GM23338 (cell line): Measurements from ENCODE around the gene CACNA2D1. TPM values are rescaled to one million over a fixed set of nuclear protein-coding genes. Genes with fewer than 3 reads are reported as not detected.

Experiments used
- ATAC-seq: fragments of 200-7000 bp; cut with Tn5 transposase; 3 replicates; pipeline ENCODE4 v1.9.1; 2020
- DNase-seq: peaks from one replicate; pipeline ENCODE4 v3.0.0-alpha.2; 2015; ENCODE audit warnings: low spot score
- H2AFZ ChIP-seq: fragments of 200-600 bp; sonication (generic); 2 replicates; pipeline ENCODE4 v1.8.0; 2016; ENCODE audit warnings: antibody characterized with exemption, mild to moderate bottlenecking, moderate library complexity
- H3F3A ChIP-seq: fragments of 200-600 bp; sonication (generic); replicated peaks from 2 replicates; pipeline ENCODE4 v1.8.0; 2017; ENCODE audit warnings: antibody characterized with exemption, mixed run types, low read depth
- H3K27ac ChIP-seq: fragments of 200-600 bp; sonication (generic); 2 replicates; pipeline ENCODE4 v1.6.1; 2016; ENCODE audit warnings: low read depth
- H3K27me3 ChIP-seq: fragments of 200-600 bp; sonication (generic); 2 replicates; pipeline ENCODE4 v1.8.0; 2016; ENCODE audit warnings: mild to moderate bottlenecking, mixed run types, moderate library complexity; ENCODE audit not compliant: insufficient read depth
- H3K36me3 ChIP-seq: fragments of 200-600 bp; sonication (generic); 2 replicates; pipeline ENCODE4 v1.8.0; 2016; ENCODE audit warnings: mild to moderate bottlenecking; ENCODE audit not compliant: insufficient read depth
- H3K4me1 ChIP-seq: fragments of 200-600 bp; sonication (generic); 2 replicates; pipeline ENCODE4 v1.8.0; 2016; ENCODE audit warnings: mild to moderate bottlenecking, moderate library complexity; ENCODE audit not compliant: insufficient read depth
- H3K4me2 ChIP-seq: fragments of 200-600 bp; sonication (generic); 2 replicates; pipeline ENCODE4 v1.7.1; 2017; ENCODE audit warnings: mixed run types
- H3K4me3 ChIP-seq: fragments of 200-600 bp; sonication (generic); 2 replicates; pipeline ENCODE4 v1.6.1; 2016; ENCODE audit warnings: mixed run types
- H3K79me2 ChIP-seq: fragments of 200-600 bp; sonication (generic); replicated peaks from 2 replicates; pipeline ENCODE4 v1.8.0; 2017; ENCODE audit warnings: mild to moderate bottlenecking; ENCODE audit not compliant: insufficient read depth
- H3K9me2 ChIP-seq: fragments of 200-600 bp; sonication (generic); 2 replicates; pipeline ENCODE4 v1.8.0; 2017; ENCODE audit not compliant: insufficient read depth
- H4K20me1 ChIP-seq: fragments of 200-600 bp; sonication (generic); replicated peaks from 2 replicates; pipeline ENCODE4 v1.8.0; 2017; ENCODE audit warnings: mild to moderate bottlenecking; ENCODE audit not compliant: insufficient read depth
- H3K27ac Mint-ChIP-seq: 2 replicates; pipeline ENCODE4 v1.8.0; 2020; ENCODE audit warnings: inconsistent platforms, mild to moderate bottlenecking, moderate library complexity, mixed read lengths
- H3K27me3 Mint-ChIP-seq: 3 replicates; pipeline ENCODE4 v1.8.0; 2022; ENCODE audit warnings: low read depth, mild to moderate bottlenecking, moderate library complexity, mixed read lengths, inconsistent platforms; ENCODE audit not compliant: insufficient read depth, poor library complexity
- H3K36me3 Mint-ChIP-seq: 3 replicates; pipeline ENCODE4 v1.8.0; 2021; ENCODE audit warnings: low read depth, mild to moderate bottlenecking, inconsistent platforms, moderate library complexity, mixed read lengths
- H3K4me1 Mint-ChIP-seq: 3 replicates; pipeline ENCODE4 v1.8.0; 2020; ENCODE audit warnings: mild to moderate bottlenecking, inconsistent platforms, mixed read lengths
- H3K4me3 Mint-ChIP-seq: 3 replicates; pipeline ENCODE4 v1.8.0; 2021; ENCODE audit warnings: moderate library complexity, mild to moderate bottlenecking, inconsistent platforms, mixed read lengths
- H3K9me3 Mint-ChIP-seq: 3 replicates; pipeline ENCODE4 v1.8.0; 2020; ENCODE audit warnings: moderate library complexity, mild to moderate bottlenecking, inconsistent platforms, mixed read lengths
- CREB1 ChIP-seq: fragments of 250-450 bp; sonication (Bioruptor Pico); IDR thresholded peaks from 2 replicates; pipeline ENCODE4 v1.5.0; 2020; ENCODE audit warnings: low read depth, mild to moderate bottlenecking, moderate library complexity
- EZH2 ChIP-seq: fragments of 200-600 bp; sonication (generic); IDR thresholded peaks from one replicate; pipeline ENCODE4 v1.8.0; 2017; ENCODE audit warnings: antibody characterized with exemption, mild to moderate bottlenecking, low read depth; ENCODE audit not compliant: unreplicated experiment
- EZH2phosphoT487 ChIP-seq: fragments of 200-600 bp; sonication (generic); IDR thresholded peaks from one replicate; pipeline ENCODE4 v1.8.1; 2018; ENCODE audit warnings: antibody characterized with exemption; ENCODE audit not compliant: unreplicated experiment
- NANOG ChIP-seq: IDR thresholded peaks from 2 replicates; pipeline ENCODE4 v1.6.1; 2016; ENCODE audit warnings: antibody characterized with exemption, borderline replicate concordance
- STAT1 ChIP-seq: IDR thresholded peaks from one replicate; pipeline ENCODE4 v1.6.1; 2016; ENCODE audit warnings: antibody characterized with exemption; ENCODE audit not compliant: unreplicated experiment
- polyA plus RNA-seq: library from polyadenylated mRNA; unstranded; fragments of >200 nt; fragmentation: Nextera tagmentation; extraction: Ambion mirVana; gene quantifications from 2 replicates; pipeline ENCODE4 v1.2.1, GENCODE V29; 2016
- total RNA-seq: library from RNA; depleted of rRNA; stranded (reverse); fragments of >200 nt; shearing (Covaris generic); gene quantifications from 2 replicates; pipeline ENCODE4 v1.2.3, GENCODE V29; 2014
- TF ChIP-seq, protein P1 (sequence below): fragments of 250-450 bp; sonication (Bioruptor Pico); IDR thresholded peaks from 2 replicates; pipeline ENCODE4 v1.5.0; 2020; ENCODE audit warnings: mild to moderate bottlenecking, moderate library complexity
- TF ChIP-seq, protein P2 (sequence below): IDR thresholded peaks from 2 replicates; pipeline ENCODE4 v1.6.1; 2016; ENCODE audit warnings: antibody characterized with exemption

Gene CACNA2D1
- total and polyA plus RNA-seq, 2 experiments from 2014 or later: 7.0 to 20.4 TPM

DNA sequence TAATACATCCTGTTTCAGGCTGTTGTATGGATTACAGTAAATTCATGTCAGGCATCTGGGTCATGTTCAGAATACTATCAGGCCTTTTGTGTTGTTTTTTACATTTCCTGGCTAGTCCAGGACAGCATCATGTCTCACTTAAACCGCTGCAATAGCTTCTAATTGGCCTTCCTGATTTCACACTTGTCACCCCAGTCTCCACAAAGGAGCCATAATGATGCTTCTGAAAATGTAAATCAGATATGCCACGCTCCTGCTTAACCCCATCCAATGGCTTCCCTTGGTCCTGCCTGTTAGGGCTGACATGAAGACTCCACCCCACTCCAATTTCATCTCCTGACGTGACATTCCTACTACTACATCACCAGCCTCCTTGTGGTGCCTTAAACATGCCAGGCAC, 220.0 kb downstream of the CACNA2D1 start (continued):
- TF ChIP-seq, protein P1, sequence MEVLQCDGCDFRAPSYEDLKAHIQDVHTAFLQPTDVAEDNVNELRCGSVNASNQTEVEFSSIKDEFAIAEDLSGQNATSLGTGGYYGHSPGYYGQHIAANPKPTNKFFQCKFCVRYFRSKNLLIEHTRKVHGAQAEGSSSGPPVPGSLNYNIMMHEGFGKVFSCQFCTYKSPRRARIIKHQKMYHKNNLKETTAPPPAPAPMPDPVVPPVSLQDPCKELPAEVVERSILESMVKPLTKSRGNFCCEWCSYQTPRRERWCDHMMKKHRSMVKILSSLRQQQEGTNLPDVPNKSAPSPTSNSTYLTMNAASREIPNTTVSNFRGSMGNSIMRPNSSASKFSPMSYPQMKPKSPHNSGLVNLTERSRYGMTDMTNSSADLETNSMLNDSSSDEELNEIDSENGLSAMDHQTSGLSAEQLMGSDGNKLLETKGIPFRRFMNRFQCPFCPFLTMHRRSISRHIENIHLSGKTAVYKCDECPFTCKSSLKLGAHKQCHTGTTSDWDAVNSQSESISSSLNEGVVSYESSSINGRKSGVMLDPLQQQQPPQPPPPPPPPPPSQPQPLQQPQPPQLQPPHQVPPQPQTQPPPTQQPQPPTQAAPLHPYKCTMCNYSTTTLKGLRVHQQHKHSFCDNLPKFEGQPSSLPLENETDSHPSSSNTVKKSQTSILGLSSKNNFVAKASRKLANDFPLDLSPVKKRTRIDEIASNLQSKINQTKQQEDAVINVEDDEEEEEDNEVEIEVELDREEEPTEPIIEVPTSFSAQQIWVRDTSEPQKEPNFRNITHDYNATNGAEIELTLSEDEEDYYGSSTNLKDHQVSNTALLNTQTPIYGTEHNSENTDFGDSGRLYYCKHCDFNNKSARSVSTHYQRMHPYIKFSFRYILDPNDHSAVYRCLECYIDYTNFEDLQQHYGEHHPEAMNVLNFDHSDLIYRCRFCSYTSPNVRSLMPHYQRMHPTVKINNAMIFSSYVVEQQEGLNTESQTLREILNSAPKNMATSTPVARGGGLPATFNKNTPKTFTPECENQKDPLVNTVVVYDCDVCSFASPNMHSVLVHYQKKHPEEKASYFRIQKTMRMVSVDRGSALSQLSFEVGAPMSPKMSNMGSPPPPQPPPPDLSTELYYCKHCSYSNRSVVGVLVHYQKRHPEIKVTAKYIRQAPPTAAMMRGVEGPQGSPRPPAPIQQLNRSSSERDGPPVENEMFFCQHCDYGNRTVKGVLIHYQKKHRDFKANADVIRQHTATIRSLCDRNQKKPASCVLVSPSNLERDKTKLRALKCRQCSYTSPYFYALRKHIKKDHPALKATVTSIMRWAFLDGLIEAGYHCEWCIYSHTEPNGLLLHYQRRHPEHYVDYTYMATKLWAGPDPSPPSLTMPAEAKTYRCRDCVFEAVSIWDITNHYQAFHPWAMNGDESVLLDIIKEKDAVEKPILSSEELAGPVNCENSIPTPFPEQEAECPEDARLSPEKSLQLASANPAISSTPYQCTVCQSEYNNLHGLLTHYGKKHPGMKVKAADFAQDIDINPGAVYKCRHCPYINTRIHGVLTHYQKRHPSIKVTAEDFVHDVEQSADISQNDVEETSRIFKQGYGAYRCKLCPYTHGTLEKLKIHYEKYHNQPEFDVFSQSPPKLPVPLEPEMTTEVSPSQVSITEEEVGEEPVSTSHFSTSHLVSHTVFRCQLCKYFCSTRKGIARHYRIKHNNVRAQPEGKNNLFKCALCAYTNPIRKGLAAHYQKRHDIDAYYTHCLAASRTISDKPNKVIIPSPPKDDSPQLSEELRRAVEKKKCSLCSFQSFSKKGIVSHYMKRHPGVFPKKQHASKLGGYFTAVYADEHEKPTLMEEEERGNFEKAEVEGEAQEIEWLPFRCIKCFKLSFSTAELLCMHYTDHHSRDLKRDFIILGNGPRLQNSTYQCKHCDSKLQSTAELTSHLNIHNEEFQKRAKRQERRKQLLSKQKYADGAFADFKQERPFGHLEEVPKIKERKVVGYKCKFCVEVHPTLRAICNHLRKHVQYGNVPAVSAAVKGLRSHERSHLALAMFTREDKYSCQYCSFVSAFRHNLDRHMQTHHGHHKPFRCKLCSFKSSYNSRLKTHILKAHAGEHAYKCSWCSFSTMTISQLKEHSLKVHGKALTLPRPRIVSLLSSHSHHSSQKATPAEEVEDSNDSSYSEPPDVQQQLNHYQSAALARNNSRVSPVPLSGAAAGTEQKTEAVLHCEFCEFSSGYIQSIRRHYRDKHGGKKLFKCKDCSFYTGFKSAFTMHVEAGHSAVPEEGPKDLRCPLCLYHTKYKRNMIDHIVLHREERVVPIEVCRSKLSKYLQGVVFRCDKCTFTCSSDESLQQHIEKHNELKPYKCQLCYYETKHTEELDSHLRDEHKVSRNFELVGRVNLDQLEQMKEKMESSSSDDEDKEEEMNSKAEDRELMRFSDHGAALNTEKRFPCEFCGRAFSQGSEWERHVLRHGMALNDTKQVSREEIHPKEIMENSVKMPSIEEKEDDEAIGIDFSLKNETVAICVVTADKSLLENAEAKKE (CRISPR knock-in tag): no peak
- no peak for TF ChIP-seq NANOG
- TF ChIP-seq EZH2phosphoT487: no peak
- TF ChIP-seq, protein P2, sequence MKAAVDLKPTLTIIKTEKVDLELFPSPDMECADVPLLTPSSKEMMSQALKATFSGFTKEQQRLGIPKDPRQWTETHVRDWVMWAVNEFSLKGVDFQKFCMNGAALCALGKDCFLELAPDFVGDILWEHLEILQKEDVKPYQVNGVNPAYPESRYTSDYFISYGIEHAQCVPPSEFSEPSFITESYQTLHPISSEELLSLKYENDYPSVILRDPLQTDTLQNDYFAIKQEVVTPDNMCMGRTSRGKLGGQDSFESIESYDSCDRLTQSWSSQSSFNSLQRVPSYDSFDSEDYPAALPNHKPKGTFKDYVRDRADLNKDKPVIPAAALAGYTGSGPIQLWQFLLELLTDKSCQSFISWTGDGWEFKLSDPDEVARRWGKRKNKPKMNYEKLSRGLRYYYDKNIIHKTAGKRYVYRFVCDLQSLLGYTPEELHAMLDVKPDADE: no peak

DNA sequence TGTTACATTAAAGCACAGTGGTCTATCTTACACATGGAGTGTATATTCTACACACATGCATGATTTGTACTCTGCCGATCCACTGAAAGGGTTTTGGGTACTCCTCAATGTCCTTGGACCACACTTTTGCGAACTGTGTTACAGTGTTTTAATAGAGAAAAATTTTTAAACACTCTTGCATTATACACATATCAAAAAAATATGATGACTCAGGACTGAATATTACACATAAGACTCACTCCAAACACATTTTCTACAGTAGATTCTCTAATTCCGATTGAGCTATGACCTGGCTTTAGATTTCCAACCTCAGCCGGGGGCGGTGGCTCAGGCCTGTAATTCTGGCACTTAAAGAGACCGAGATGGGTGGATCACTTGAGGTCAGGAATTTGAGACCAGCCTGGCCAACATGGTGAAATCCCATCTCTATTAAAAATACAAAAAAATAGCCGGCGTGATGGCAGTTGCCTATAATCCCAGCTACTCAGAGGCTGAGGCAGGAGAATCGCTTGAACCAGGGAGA, 222.4 kb downstream of the CACNA2D1 start:
- H3K4me2 ChIP-seq: no peak overlapping the region
- H3K4me3 ChIP-seq: no peak overlapping the region
- no peak overlapping the region for H2AFZ ChIP-seq
- Mint-ChIP-seq H3K36me3 (no peaks in the 10 kb centered on the region), H3K4me3 (no peak overlapping the region), H3K4me1 (peaks cover 3% of the 10 kb centered on the region; the same call in 1 of the 3 replicates), H3K27me3 (peaks cover 2% of the 10 kb centered on the region), H3K9me3 (no peaks in the 10 kb centered on the region), H3K27ac (no peak overlapping the region)
- no peaks in the 10 kb centered on the region for H3K4me1 ChIP-seq
- DNase-seq: no peak
- no peak for ATAC-seq
- no peaks in the 10 kb centered on the region for H3K27me3 ChIP-seq
- no peaks in the 10 kb centered on the region for H3F3A ChIP-seq
- H3K27ac ChIP-seq: no peak overlapping the region
- no peaks in the 10 kb centered on the region for H3K36me3 ChIP-seq
- no peaks in the 10 kb centered on the region for H3K79me2 ChIP-seq
- no peaks in the 10 kb centered on the region for H4K20me1 ChIP-seq
- no peaks in the 10 kb centered on the region; the same call in 1 of the 2 replicates for H3K9me2 ChIP-seq
- TF ChIP-seq STAT1 (no peak), CREB1 (CRISPR knock-in tag) (no peak), EZH2phosphoT487 (no peak), EZH2 (no peak), NANOG (no peak)
- TF ChIP-seq, protein P1 (CRISPR knock-in tag): no peak
